Vagina (tissue), 2 donors: ENCODE measurements around the gene VGF.

Experiments used
- CTCF ChIP-seq, 3 experiments: fragments of 450-650 bp in 2 of 3; fragments of 200-600 bp in 1 of 3; sonication (generic) in 1 of 3; IDR thresholded peaks; one replicate each; pipeline ENCODE4 v1.5.1; 2017 to 2019; ENCODE audit warnings: antibody characterized with exemption in 3 of 3, mild to moderate bottlenecking in 2 of 3, moderate library complexity in 2 of 3
- POLR2A ChIP-seq, 2 donors: fragments of 450-650 bp; IDR thresholded peaks; one replicate each; pipeline ENCODE4 v1.6.1; 2017; ENCODE audit warnings: antibody characterized with exemption in 2 of 2, mild to moderate bottlenecking in 2 of 2, moderate library complexity in 2 of 2

- TF ChIP-seq CTCF (IDR thresholded peaks at IDR 0.05) (no peak), POLR2A (IDR thresholded peaks at IDR 0.05) (no peak)
These were observed 46.6 kb upstream of the VGF start for GRCh38 chr7:101212014-101212413.
